Lower lobe of right lung (tissue), 2 donors: ENCODE measurements around the gene KMT2D. TPM values are rescaled to one million over a fixed set of nuclear protein-coding genes. Genes with fewer than 3 reads are reported as not detected.
A peak's percentile ranks its signal among the peaks of the same experiment; 100 is the strongest.

Source experiments
- ATAC-seq, 2 donors: fragments of 200-7000 bp; cut with Tn5 transposase; one replicate each; pipeline ENCODE4 v1.9.1; 2020 to 2022; ENCODE audit warnings: mild to moderate bottlenecking in 2 of 2, moderate library complexity in 2 of 2
- DNase-seq: peaks from one replicate; pipeline ENCODE4 v3.0.0-alpha.2; 2020
- H3K27ac ChIP-seq: fragments of 200-600 bp; one replicate; pipeline ENCODE4 v1.8.0; 2022
- H3K27me3 ChIP-seq: fragments of 200-600 bp; one replicate; pipeline ENCODE4 v1.8.0; 2022; ENCODE audit warnings: low read depth
- H3K36me3 ChIP-seq: fragments of 200-600 bp; one replicate; pipeline ENCODE4 v1.8.0; 2022; ENCODE audit warnings: mild to moderate bottlenecking
- H3K4me1 ChIP-seq: fragments of 200-600 bp; one replicate; pipeline ENCODE4 v1.8.0; 2022
- H3K4me3 ChIP-seq: fragments of 200-600 bp; one replicate; pipeline ENCODE4 v1.8.0; 2022; ENCODE audit warnings: mild to moderate bottlenecking
- H3K9me3 ChIP-seq: fragments of 200-600 bp; one replicate; pipeline ENCODE4 v1.8.0; 2022
- intact Hi-C: fragments of 100-400 bp; cut with DNase I; formaldehyde crosslinking; loops from one replicate; pipeline ENCODE4 v1.11.0; 2022
- total RNA-seq: library from RNA; stranded (reverse); fragmentation: NEBNext Ultra II Directional; extraction: Animal tissue kit (Norgen Biotek cat#: 25700); gene quantifications from one replicate; pipeline ENCODE4 v1.2.1, GENCODE V29; 2021
- TF ChIP-seq, protein P1 (sequence below): fragments of 200-600 bp; IDR thresholded peaks from one replicate; pipeline ENCODE4 v1.8.0; 2022; ENCODE audit warnings: antibody characterized with exemption, mild to moderate bottlenecking
- donor health status: DM: no; HTN: yes; CAD: no; lungs with severe emphysema.

The KMT2D gene
- total RNA-seq, 1 donor from 2014 or later = 114 TPM

- no peak overlapping the region for H3K4me3 ChIP-seq
- H3K27ac ChIP-seq = no peak overlapping the region
- no peak for ATAC-seq
- H3K4me1 ChIP-seq = peaks cover 40% of the 10 kb centered on the region
- no peaks in the 10 kb centered on the region for H3K27me3 ChIP-seq
- H3K36me3 ChIP-seq = peaks cover 64% of the 10 kb centered on the region
- intact Hi-C loops = no loop called here
- TF ChIP-seq, protein P1, sequence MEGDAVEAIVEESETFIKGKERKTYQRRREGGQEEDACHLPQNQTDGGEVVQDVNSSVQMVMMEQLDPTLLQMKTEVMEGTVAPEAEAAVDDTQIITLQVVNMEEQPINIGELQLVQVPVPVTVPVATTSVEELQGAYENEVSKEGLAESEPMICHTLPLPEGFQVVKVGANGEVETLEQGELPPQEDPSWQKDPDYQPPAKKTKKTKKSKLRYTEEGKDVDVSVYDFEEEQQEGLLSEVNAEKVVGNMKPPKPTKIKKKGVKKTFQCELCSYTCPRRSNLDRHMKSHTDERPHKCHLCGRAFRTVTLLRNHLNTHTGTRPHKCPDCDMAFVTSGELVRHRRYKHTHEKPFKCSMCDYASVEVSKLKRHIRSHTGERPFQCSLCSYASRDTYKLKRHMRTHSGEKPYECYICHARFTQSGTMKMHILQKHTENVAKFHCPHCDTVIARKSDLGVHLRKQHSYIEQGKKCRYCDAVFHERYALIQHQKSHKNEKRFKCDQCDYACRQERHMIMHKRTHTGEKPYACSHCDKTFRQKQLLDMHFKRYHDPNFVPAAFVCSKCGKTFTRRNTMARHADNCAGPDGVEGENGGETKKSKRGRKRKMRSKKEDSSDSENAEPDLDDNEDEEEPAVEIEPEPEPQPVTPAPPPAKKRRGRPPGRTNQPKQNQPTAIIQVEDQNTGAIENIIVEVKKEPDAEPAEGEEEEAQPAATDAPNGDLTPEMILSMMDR = no peak
- H3K9me3 ChIP-seq = no peaks in the 10 kb centered on the region
- DNase-seq = no peak
Measured at GRCh38 chr12:49054096-49054495, 6.5 kb downstream of the KMT2D start.

GRCh38 chr12:49052451-49053208 lies 8.0 kb downstream of the KMT2D start:
- Histone ChIP-seq H3K27me3 (no peaks in the 10 kb centered on the region), H3K27ac (no peak overlapping the region), H3K4me1 (peaks cover 27% of the 10 kb centered on the region), H3K4me3 (no peak overlapping the region), H3K9me3 (no peaks in the 10 kb centered on the region), H3K36me3 (peaks cover 79% of the 10 kb centered on the region)
- TF ChIP-seq, protein P1 = no peak
- no peak for ATAC-seq
- intact Hi-C loops = no loop called here
- DNase-seq = peak; percentile 30

- Histone ChIP-seq H3K27ac (no peak overlapping the region), H3K36me3 (peaks cover 86% of the 10 kb centered on the region), H3K9me3 (no peaks in the 10 kb centered on the region), H3K27me3 (no peaks in the 10 kb centered on the region), H3K4me1 (peaks cover 20% of the 10 kb centered on the region), H3K4me3 (no peak overlapping the region)
- intact Hi-C loops = no loop called here
- no peak for ATAC-seq
- peak; percentile 34 for DNase-seq
- TF ChIP-seq, protein P1 = no peak
Measured at GRCh38 chr12:49051777-49052438, 8.7 kb downstream of the KMT2D start.

- no peak overlapping the region for H3K27ac ChIP-seq
- TF ChIP-seq, protein P1 = no peak
- H3K9me3 ChIP-seq = no peaks in the 10 kb centered on the region
- H3K4me1 ChIP-seq = peaks cover 15% of the 10 kb centered on the region
- H3K4me3 ChIP-seq = no peak overlapping the region
- DNase-seq = peak; percentile 29
- ATAC-seq = no peak
- intact Hi-C loops = no loop called here
- peaks cover 92% of the 10 kb centered on the region for H3K36me3 ChIP-seq
- H3K27me3 ChIP-seq = no peaks in the 10 kb centered on the region
Measured at GRCh38 chr12:49051373-49051764, 9.2 kb downstream of the KMT2D start.

DNA sequence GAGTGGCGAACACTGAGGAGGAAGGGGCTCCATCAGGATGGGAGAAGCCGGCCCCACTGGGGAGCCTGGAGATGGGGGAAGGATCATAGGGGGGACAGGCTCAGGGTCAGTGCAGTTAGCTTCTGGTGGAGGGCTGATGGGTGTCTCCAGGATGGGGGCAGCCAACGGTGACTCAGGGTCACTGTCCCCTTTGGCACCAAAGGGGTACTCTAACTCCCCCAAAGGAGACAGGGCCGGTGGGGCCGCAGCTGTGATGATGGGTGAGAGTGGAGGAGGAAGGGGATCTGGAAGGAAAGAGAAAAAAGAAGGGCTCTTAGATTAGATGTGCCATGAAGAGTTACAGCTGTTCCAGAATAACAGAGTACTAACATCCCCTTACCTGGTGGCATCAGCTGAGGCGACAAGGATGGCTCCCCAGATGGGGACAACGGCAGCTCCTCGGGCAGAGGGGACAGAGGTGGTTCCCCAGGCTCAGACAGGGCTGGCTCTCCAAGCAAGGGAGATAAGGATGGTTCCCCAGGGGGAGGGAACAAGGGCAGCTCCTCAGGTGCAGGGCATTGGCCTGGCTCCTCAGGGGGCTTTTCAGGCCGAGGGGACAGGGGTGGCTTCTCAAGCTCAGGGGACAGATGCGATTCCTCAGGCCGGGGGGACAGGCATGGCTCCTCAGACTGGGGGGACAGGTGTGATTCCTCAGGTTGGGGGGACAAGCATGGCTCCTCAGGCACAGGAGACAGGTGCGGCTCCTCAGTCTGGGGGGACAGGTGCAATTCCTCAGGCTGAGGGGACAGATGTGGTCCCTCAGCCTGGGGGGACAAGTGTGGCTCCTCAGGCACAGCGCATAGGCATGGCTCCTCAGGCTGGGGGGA lies 9.9 kb downstream of the KMT2D start:
- Histone ChIP-seq H3K4me3 (no peak overlapping the region), H3K36me3 (peaks cover 98% of the 10 kb centered on the region), H3K27ac (no peak overlapping the region), H3K27me3 (no peaks in the 10 kb centered on the region), H3K9me3 (no peaks in the 10 kb centered on the region), H3K4me1 (peaks cover 9% of the 10 kb centered on the region)
- intact Hi-C loops = no loop called here
- ATAC-seq (no peak), DNase-seq (peak; percentile 17)
- TF ChIP-seq, protein P1 = no peak
